Endodermal cell (in vitro differentiated cells): ENCODE data around the gene DGKE. TPM values are rescaled to one million over a fixed set of nuclear protein-coding genes. Genes with fewer than 3 reads are reported as not detected.

Source experiments
- DNase-seq: peaks from one replicate; pipeline ENCODE4 v3.0.0-alpha.2; 2017
- H3K27ac ChIP-seq: 2 replicates; pipeline ENCODE4 v1.5.1; 2013; ENCODE audit warnings: mild to moderate bottlenecking, low read depth, low read length, moderate library complexity
- H3K27me3 ChIP-seq: 2 replicates; pipeline ENCODE4 v1.6.1; 2013; ENCODE audit warnings: mild to moderate bottlenecking, low read length, moderate library complexity; ENCODE audit not compliant: insufficient read depth, control insufficient read depth, poor library complexity, severe bottlenecking
- H3K36me3 ChIP-seq: 2 replicates; pipeline ENCODE4 v1.7.0; 2013; ENCODE audit warnings: mild to moderate bottlenecking, low read length, moderate library complexity; ENCODE audit not compliant: control insufficient read depth, insufficient read depth
- H3K4me1 ChIP-seq: one replicate; pipeline ENCODE4 v1.7.0; 2013; ENCODE audit warnings: low read length; ENCODE audit not compliant: control insufficient read depth, insufficient read depth
- H3K4me3 ChIP-seq: 2 replicates; pipeline ENCODE4 v1.5.1; 2013; ENCODE audit warnings: mild to moderate bottlenecking, low read length, moderate library complexity
- H3K9ac ChIP-seq: 2 replicates; pipeline ENCODE4 v1.6.1; 2013; ENCODE audit warnings: mild to moderate bottlenecking, low read length, moderate library complexity; ENCODE audit not compliant: poor library complexity, severe bottlenecking; ENCODE audit errors: extremely low read depth
- H3K9me3 ChIP-seq: 2 replicates; pipeline ENCODE4 v1.6.1; 2013; ENCODE audit warnings: mild to moderate bottlenecking, low read length, moderate library complexity; ENCODE audit not compliant: control insufficient read depth
- H3K27ac Mint-ChIP-seq: 2 replicates; pipeline ENCODE4 v1.8.0; 2020; ENCODE audit warnings: mixed read lengths
- H3K27me3 Mint-ChIP-seq: 2 replicates; pipeline ENCODE4 v1.8.0; 2021; ENCODE audit warnings: mild to moderate bottlenecking, mixed read lengths; ENCODE audit not compliant: insufficient read depth
- H3K36me3 Mint-ChIP-seq: 2 replicates; pipeline ENCODE4 v1.8.0; 2020; ENCODE audit warnings: low read depth, mixed read lengths
- H3K4me1 Mint-ChIP-seq: 2 replicates; pipeline ENCODE4 v1.8.0; 2020; ENCODE audit warnings: mixed read lengths
- H3K4me3 Mint-ChIP-seq: 2 replicates; pipeline ENCODE4 v1.8.0; 2020; ENCODE audit warnings: mild to moderate bottlenecking, moderate library complexity, mixed read lengths
- H3K9me3 Mint-ChIP-seq: 2 replicates; pipeline ENCODE4 v1.8.0; 2020; ENCODE audit warnings: mild to moderate bottlenecking, mixed read lengths
- CTCF ChIP-seq: fragments of 200-600 bp; sonication (generic); conservative IDR thresholded peaks from 2 replicates; pipeline ENCODE4 v1.5.0; 2021; ENCODE audit warnings: antibody characterized with exemption, mild to moderate bottlenecking
- WGBS, 2 experiments: methylation state at CpG; one replicate each; pipeline versions ENCODE4 v1.1.5 to v1.1.7; 2013; ENCODE audit warnings: missing lambda C conversion rate in 2 of 2, mixed read lengths in 1 of 2; ENCODE audit not compliant: insufficient coverage in 1 of 2, insufficient read length in 1 of 2; 5-methylcytosine and 5-hydroxymethylcytosine counted together
- total RNA-seq, 2 donors: library from RNA; stranded (reverse); fragmentation: NEBNext Ultra II Directional in 1 of 2; extraction: Animal tissue kit (Norgen Biotek cat#: 25700) in 1 of 2; gene quantifications; 2 replicates in 1 of 2; 3 replicates in 1 of 2; pipeline ENCODE4 v1.2.1, GENCODE V29; 2021

DGKE gene
- total RNA-seq, 2 donors from 2014 or later, result 3.5 to 7.1 TPM

GRCh38 chr17:56831369-56832095 lies 2.4 kb upstream of the DGKE start:
- 93 to 97% methylated on average over 13 to 16 of the region's 16 CpGs for WGBS, 2 experiments
- H3K9me3 Mint-ChIP-seq, result no peaks in the 10 kb centered on the region
- Histone ChIP-seq H3K4me1 (no peaks in the 10 kb centered on the region), H3K36me3 (no peaks in the 10 kb centered on the region), H3K27ac (no peak overlapping the region), H3K9me3 (no peaks in the 10 kb centered on the region), H3K9ac (no peak overlapping the region), H3K27me3 (peaks cover 29% of the 10 kb centered on the region), H3K4me3 (no peak overlapping the region)
- no peak for DNase-seq
- H3K4me3 Mint-ChIP-seq, result no peak overlapping the region
- H3K27me3 Mint-ChIP-seq, result peaks cover 31% of the 10 kb centered on the region
- peaks cover 4% of the 10 kb centered on the region for H3K36me3 Mint-ChIP-seq
- peaks cover 11% of the 10 kb centered on the region for H3K4me1 Mint-ChIP-seq
- no peak overlapping the region for H3K27ac Mint-ChIP-seq
- no peak for TF ChIP-seq CTCF

- WGBS, 2 experiments, result 59 to 61% methylated on average over 3 of the region's 4 CpGs
- H3K27me3 Mint-ChIP-seq, result peaks cover 34% of the 10 kb centered on the region
- H3K36me3 Mint-ChIP-seq, result peaks cover 4% of the 10 kb centered on the region
- no peak overlapping the region for H3K9ac ChIP-seq
- H3K27ac Mint-ChIP-seq, result no peak overlapping the region
- no peaks in the 10 kb centered on the region for H3K36me3 ChIP-seq
- no peaks in the 10 kb centered on the region for H3K4me1 ChIP-seq
- H3K4me3 ChIP-seq, result peak overlapping the region; percentile 91
- H3K27me3 ChIP-seq, result peaks cover 29% of the 10 kb centered on the region
- H3K9me3 ChIP-seq, result no peaks in the 10 kb centered on the region
- DNase-seq, result no peak
- no peak overlapping the region for H3K27ac ChIP-seq
- no peak for TF ChIP-seq CTCF
- peak overlapping the region; percentile 69 for H3K4me3 Mint-ChIP-seq
- H3K4me1 Mint-ChIP-seq, result peaks cover 15% of the 10 kb centered on the region
- H3K9me3 Mint-ChIP-seq, result no peaks in the 10 kb centered on the region
These were observed 1.5 kb upstream of the DGKE start for GRCh38 chr17:56832446-56832845.

- DNase-seq, result peak; percentile 88
- Histone ChIP-seq H3K27me3 (peaks cover 29% of the 10 kb centered on the region), H3K9ac (peak overlapping the region; percentile 58), H3K9me3 (no peaks in the 10 kb centered on the region), H3K36me3 (no peaks in the 10 kb centered on the region), H3K4me1 (no peaks in the 10 kb centered on the region), H3K4me3 (peak overlapping the region; percentile 91), H3K27ac (no peak overlapping the region)
- WGBS, 2 experiments, result 0 to 1% methylated on average over 15 to 95 of the region's 95 CpGs
- Mint-ChIP-seq H3K9me3 (no peaks in the 10 kb centered on the region), H3K27ac (no peak overlapping the region), H3K36me3 (peaks cover 4% of the 10 kb centered on the region), H3K27me3 (peaks cover 34% of the 10 kb centered on the region), H3K4me1 (peaks cover 15% of the 10 kb centered on the region), H3K4me3 (peak overlapping the region; percentile 69)
- no peak for TF ChIP-seq CTCF
These were observed 718 bp upstream of the DGKE start for GRCh38 chr17:56833057-56833808.
